Measurements from ENCODE around the gene CRYGN.
A peak's percentile ranks its signal among the peaks of the same experiment; 100 is the strongest.

The CRYGN gene

DNA sequence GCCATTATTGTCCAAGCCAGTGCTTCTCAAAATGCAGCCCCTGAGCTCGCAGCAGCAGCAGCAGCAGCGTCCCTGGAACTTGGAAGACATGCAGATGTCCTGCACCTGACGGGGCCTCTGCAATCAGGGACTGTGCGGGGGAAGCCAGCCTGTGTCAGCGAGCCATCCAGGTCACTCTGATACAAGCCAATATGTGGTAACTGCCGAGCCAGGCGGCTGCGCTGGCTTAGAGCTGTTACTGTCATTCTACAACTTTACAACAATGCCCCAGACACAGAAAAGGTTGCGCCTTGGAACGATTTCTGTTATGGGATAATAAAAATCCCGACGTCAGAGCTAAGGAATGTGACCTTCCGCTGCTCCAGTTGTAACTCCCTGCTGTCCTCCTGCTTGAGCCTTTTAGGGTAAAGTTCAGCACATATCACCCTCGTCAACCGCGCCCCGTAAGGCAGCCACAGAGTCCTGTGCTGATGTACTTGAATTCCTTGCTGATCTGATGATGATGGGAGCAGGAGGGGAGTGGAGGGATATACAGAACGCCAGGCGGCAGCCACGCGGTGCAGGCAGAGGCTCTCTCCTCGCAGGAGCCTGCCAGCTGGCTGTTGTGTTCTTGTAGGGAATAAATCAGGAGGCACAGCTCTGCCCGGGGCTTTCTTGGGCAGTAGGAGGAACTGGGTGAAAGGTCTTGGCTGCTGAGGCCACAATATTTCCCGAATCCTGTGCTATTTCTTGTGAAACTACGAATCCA is 20.0 kb upstream of the CRYGN start:
- no peak for DNase-seq

DNA sequence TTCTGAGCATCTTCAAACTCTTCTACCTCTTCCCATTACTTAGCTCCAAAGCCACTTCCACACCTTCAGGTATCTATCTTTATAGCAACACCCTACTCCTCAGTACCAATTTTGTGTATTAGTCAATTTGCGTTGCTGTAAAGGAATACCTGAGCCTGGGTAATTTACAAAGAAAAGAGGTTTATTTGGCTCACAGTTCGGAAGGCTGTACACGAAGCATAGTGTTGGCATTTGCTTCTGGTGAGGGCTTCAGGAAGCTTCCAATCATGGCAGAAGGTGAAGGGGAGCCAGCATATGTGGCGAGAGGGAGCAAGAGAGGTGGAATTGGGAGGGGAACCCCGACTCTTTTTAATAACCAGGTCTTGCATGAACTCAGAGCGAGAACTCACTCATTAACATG is 17.6 kb upstream of the CRYGN start:
- no peak for DNase-seq

DNA sequence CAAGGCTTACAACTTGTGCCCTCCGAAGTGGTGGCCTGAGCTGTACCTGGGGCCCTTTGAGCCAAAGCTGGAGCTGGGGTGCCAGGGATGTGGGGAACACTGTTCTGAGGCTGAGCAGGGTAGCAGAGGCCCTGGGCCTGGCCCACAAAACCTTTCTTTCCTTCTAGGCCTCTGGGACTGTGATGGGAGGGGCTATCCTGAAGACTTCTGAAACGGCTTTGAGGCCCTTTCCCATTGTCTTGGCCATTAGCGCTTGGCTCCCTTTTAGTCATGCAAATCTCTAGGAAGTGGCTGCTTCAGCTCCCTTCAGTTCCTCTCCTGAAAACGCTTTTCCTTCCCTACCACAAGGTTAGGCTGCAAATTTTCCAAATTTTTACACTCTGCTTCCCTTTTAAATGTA is 16.8 kb upstream of the CRYGN start:
- DNase-seq: no peak

DNA sequence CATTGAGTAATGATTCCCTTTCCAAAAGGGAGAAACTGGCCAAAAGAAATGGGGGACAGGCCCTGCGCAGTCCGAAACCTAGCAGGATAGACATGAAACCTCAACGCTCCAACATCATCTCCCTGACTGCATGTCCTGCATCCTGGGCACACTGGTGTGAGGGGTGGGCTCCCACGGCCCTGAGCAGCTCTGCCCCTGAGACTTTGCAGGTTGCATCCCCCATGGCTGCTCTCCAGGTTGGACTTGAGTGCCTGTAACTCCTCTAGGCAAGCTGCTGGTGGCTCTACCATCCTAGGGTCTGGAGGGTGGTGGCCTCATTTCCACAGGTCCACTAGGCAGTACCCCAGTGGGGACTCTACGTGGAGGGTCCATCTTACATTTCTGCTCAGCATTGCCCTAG is 16.3 kb upstream of the CRYGN start:
- DNase-seq: no peak

DNA sequence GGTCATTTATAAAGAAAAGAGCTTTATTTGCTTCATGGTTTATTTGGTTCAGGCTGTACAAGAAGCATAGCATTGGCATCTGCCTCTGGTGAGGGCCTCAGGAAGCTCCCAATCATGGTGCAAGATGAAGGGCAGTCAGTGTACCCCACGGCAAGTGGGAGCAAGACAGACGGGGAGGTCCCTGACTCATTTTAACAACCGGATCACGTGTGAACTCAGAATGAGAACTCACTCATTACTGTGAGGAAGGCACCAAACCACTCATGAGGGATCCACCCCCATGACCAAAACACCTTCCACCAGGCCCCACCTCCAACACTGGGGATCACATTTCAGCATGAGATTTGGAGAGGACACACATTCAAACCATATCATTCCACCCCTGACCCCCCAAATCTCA is 15.7 kb upstream of the CRYGN start:
- DNase-seq: no peak

DNA sequence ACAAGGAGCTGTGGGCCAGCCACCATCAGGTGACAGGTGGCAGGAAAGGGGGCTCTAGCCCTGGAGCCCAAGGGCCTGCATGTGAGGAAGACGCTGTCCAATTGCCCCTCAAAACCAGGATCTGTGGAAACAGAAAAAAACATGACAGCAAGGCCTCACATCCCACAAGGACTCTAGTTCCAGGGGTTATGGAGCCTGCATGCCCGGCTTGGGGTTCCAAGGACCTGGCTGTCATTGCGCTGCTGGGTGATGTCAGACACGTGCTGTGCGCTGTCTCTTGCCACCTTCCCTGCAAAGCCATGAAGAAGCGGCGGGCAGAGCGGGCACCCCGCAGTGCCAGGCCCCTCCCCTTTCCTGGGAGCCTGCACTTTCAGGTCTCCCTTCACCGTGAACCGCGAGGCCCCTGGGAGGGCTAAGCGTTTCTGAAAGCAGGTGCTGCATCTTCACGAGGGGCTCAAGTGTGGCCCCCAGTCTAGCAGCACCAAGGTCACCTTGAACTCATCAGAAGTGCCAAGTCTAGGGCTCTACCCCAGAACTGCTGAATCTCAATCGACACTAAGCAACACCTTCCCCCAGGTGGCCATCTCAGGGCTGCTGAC is 15.1 kb upstream of the CRYGN start:
- DNase-seq: no peak

DNA sequence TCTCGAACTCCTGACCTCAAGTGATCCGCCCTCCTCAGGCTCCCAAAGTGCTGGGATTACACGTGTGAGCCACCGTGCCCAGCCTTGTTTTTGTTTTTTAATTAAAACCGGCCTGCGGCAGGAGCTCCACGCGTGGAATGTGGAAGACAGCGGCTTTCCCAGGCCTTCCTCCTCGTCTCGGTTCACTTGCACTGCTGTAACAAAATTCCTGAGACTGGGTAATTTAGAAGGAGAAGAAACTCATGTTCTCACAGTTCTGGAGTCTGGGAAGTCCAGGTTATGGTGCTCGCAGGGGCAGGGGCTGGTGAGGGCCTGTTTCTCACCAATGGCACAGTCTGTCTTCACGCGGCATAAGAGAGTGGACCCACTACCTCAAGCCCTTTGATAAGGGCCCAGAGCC is 14.4 kb upstream of the CRYGN start:
- DNase-seq: no peak

DNA sequence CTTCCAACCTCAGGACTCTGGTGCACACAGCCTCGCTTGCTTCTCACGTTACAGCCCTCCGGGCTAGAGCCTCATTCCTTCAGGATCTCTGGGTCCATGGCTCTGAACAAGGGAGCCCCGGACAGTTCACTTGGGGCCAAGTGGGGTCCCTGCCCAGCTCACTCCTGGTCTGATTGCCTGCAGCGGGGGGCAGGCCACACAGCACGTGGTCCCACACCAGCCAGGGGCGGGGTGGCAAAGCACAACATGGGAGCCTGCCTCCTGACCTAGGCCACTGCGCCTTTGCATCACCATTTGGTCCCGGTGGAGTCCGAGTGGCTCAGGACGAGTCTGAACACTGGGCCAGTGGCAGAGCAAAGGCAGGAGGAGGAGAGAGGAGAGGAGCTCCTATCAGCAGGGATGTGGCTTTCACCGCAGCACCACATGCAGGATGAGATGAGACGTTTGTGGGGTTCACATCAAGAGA is 13.4 kb upstream of the CRYGN start:
- DNase-seq: no peak

DNA sequence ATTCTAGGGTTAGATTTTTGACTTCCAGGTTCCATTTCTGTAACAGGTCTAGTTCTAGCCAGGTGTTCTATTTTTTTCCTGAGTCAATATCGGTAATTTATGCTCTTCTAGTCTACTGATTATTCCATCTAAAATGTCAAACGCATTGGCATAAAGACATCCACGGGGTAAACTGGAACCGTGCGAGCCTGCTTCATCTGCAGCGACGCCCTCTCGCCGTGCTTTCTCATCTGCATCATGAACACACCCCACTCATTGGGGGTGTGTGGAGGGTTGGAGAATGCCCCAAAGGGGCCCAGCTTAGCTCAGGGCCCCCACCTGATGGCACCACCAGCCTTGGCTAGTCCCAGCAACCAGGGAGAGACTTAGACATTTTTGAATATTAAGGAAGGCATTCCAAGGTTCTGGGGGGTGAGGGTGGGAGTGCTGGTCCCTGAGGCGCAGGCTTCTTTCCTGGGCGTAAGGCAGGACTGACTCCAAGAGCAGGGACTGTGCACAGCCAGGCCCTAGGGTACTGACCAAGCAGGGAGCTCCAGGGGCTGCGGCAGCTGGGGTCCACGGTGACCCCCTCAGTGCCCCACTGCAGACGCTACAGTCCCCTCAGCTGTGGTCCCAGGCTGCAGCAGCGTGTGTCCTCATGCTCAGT is 12.9 kb upstream of the CRYGN start:
- no peak for DNase-seq

DNA sequence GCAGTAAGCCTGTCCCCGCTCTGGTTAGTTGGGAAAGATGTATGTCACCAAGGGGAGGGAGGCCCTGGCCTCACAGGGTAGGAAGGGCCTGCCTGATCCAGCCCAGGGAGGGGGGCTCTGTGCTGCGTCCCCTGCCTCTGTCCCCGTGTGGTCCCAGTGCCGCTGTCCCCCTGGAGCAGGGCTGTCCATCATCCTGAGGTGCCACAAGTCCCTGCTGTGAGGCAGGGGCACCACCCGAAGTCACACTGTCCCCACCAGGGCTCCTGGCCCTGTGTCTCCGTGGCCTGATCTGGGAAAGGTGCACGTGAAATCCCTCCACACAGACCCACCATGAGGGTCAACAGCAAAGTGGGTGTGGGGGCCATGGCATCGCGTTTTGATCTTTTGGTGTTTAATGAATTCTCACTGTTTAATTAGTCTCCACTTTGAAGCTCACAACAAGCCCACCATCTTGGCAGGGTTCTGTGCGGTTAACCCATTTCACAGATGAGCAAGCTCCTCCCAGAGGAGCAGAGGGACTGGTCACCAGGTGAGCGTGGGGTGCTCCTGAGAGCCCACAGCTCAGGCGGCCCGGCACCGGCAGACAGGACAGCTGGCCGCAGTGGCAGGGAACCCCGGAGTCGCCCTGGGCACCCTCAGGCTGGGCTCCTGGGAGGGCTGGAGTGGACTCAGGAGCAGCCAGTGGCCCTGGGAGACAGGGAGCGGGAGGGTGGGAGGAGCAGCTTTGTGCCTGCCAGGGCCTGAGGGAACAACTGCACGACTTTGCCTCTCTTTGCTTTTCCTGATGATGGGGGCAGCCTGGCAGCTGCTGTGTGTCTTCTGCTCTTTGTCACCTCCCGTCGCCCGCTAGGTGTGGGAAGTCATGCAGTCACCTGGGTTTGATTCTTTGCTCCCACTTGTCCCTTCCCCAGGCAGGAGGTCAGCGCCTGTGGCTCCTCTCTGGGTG is 12.0 kb upstream of the CRYGN start:
- no peak for DNase-seq

DNA sequence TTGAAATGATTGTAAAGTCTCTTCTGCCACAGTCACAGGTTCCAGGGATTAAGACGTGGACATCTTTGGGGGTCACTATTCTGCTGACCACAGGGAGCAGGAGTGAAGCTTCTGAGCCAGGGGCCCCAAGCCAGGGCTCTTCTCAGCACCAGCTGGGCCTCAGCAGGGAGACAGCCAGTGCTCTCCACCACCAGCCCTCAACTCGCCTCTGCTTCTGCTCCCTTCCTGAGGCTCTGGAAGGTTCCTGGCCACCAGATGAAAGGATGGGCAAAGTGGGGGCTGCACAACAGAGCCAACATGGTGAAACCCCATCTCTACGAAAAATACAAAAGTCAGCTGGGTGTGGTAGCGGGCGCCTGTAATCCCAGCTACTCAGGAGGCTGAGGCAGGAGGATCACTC is 11.2 kb upstream of the CRYGN start:
- DNase-seq: no peak

DNA sequence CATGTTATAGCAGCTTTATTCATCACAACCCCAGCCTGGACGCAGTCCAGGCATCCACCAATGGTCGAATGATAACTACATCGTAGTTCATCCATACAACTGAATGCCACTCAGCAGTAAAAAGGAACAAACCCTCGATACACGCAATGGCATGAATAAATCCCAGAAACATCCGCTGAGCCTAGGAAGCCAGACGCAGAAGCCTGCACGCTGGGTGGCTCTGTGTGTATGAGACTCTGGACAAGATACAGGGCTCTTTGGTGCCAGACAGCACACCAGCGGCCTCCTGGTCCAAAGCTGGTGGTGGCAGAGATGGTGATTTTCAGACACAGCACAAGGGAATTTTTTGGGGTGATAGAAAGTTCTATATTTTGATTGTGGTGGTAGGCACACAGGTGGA is 10.0 kb upstream of the CRYGN start:
- no peak for DNase-seq

DNA sequence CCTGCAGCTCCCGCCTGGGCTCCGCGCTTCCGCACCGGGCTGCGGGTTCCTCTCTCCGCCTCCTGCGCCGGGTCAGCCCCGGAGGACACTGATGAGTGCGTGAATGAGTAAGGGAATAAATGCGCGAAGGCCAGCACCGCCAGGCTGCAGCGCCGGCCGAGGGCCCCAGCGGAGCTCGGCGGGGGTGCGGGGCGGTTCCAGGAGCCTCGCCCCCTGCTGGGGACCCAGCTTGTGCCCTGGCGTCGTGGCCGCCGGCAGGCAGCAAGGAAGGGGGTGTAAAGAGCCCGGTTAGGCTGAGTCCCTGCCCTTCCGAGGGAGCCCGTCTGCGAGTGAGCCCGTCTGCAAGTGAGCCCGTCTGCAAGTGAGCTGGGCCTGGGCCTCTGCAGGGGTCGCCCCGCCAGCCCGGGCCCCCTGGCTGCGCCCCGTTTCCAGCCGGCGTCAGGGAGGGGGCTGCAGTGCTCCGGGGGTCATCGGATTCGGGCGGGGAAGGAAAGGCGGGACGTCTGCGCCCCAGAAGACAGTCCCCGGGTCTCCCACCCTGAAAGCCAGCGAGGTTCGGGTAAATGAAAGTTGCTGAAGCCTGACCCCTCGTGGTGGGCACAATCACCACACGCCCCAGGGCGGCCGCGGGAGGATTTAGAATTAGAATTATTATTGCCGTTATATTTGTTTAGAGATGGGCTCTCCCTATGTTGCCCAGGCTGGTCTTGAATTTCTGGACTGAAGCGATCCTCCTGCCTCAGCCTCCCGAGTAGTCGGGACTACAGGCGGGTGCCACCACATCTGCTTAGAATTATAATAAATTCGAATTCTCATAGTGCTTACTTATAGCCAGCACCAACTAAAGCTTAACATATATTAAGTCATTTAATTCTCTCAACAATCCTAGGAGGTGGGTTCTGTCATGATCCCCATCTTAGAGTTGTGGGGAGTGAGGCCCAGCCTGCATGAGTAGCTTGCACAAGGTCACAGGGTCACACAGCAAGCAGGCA is 8.6 kb upstream of the CRYGN start:
- peak; percentile 74 for DNase-seq

DNA sequence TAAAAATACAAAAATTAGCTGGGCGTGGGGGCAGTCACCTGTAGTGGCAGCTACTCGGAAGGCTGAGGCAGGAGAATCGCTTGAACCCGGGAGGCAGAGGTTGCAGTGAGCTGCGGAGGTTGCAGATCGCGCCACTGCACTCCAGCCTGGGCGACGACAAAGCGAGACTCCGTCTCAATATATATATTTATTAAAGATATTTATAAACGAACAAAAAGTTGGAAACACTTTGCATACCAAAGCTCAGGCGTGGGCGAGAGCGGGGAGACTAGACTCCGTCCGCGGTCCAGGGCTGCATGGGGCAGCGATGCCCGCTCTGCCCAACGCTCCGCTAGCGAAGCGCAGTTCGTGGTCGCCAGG is 7.9 kb upstream of the CRYGN start:
- no peak for DNase-seq

DNA sequence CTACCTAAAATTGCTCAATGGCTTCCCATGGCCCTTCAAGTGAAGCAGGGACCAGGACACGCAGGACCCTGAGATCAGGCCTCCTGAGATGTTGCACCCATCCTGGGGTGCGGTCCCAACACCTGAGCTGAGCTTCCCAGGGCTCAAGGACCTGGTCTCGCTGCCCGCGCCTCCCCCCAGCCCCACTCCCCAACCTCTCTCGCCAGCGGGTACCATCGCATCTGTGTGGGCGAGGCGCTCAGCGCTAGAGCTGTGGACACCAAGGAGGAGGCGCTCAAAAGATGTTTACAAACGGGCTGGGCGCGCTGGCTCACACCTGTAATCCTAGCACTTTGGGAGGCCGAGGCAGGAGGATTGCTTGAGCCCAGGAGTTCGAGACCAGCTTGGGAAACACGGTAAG is 7.4 kb upstream of the CRYGN start:
- no peak for DNase-seq

DNA sequence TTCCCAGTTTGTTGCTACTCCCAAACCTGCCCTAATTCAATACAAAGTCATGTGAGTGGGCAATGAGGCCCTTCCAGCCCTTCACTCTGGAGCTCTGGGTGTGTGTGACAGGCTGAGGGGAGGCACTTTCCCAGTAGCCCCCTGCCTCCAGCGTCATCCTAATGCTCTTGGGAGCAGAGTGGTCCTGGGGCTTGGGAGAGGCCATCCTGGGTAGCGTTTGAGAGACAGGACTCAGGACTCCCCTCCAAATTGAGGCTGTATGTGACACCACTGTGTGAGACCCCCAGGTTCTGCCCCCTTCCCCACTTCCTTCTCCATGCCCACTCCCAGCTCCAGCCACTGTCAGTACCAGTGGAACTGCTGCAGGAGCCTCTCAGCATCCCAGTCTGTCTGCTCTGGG is 6.5 kb upstream of the CRYGN start:
- no peak for DNase-seq

DNA sequence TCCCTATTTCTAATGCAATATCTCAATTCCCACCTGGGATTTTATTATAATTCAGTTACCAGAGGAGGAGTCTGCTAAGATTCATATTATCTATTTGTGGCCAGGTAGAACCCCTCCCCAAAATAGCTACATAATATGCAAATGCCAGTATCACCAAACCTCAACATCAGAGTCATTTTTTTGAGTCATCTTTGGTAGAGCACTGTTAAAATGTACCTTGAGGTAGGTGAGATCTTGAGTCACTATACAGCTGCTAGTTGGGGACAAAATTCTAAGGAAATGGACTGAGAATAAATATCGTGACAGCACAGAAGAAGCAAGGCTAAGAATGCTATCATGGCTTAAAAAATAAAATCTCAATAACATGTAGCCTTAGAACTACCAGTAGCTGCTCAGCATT is 4.7 kb upstream of the CRYGN start:
- DNase-seq: no peak

DNA sequence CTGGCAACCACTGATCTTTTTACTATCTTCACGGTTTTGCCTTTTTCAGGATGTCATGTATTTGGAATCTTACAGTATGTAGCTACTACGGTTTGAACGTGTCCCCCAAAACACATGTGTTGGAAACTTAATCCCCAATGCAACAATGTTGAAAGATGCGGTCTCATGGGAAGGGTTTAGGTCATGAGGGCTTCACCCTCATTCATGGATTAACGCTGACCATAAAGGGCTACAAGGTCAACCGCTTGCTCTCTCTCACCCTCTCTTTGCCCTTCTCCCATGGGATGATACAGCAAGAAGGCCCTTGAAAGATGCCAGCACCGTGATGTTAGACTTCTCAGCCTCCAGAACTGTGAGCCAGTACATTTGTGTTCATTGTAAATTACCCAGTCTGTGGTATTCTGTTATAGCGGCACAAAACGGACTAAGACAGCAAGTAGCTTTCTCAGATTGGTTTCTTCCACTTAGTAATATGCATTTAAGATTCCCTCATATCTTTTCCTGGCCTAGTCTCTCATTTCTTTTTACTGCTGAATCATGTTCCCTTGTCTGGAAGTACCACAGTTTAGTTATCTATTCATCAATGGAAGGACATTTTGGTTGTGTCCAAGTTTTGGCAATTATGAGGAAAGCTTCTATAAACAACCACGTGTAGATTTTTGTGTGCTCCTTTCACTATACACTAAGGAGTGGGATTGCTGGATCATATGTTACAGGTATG is 3.0 kb upstream of the CRYGN start:
- no peak for DNase-seq

DNA sequence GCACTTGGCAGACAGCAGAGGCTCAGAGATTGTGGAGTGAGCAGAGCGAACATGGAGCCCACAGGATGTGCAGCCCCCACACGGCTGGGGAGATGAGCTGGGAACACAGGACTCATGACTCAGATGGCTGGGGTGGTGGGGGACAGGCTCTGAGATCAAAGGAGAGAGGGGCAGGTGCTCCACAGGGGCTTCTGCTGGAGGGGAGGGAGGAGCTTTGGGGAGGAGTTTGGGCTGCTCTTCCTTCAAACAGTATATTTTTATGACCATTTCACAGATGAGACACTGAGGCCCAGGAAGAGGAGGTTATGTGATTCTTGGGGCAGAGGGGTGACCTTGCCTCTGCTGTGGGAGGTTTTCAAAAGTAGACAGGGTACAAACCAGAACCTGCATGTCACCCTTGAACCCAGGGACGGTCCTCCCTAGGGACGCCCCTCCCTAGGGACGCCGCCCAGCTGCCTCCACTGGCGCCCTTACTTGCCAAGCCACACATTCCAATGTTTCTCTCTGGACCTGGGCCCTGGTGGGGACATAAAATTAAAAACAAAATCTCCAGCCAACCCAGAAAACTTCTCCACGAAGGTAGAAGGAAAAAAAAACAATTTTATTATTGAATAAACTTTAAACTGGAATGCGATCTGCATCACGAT is 981 bp upstream of the CRYGN start:
- no peak for DNase-seq

DNA sequence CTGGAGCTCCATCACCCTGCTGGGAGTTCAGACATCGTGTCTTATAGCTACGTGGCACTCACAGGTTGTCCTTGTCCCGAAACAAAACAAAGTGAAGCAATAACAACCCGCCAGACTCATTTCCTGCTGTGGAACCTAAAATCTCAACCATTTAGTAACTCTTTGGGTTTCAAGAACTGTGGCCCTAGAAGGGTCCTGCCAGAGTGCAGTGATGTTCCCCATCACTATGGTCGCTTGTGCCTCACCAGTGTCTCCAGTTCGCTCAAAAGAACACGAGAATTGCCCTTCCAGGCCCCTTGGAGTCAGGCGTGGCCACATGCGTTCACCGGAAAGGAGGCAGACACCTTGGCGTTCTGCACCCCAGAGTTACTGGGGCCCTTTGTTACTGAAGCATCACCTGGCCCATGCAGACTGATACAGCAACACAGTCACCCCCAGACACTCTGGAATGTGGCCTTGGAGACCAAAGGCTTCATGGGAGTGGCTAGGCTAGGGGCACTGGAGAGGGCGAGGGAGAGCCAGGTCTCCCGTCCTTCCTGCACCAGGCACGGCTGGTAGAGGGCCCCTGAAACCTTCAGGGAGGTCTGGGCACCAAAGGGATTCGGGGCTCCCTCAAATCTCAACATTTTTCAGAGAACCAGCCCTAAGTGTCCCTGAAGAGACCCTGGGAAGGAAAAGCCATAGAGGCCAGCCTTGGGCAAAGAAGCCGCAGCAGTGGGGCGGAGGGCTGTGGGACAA is 908 bp downstream of the CRYGN start:
- DNase-seq: no peak
